DOHH2 (cell line): Measurements from ENCODE around the gene ATP1A3.

Source experiments
- H3F3A ChIP-seq: fragments of 200-600 bp; sonication (generic), shearing (Covaris generic); 2 replicates; pipeline ENCODE4 v1.6.0; 2016; ENCODE audit warnings: antibody characterized with exemption, mild to moderate bottlenecking; ENCODE audit not compliant: control insufficient read depth, insufficient read depth
- H3K27ac ChIP-seq: fragments of 200-600 bp; sonication (generic); 2 replicates; pipeline ENCODE4 v1.5.1; 2014; ENCODE audit warnings: low read depth, mild to moderate bottlenecking, low read length, moderate library complexity
- H3K27me3 ChIP-seq: fragments of 200-600 bp; sonication (generic); 2 replicates; pipeline ENCODE4 v1.6.1; 2014; ENCODE audit warnings: mild to moderate bottlenecking, low read length, mixed read lengths; ENCODE audit not compliant: control insufficient read depth
- H3K36me3 ChIP-seq: fragments of 200-600 bp; sonication (generic); 2 replicates; pipeline ENCODE4 v1.6.1; 2014; ENCODE audit warnings: mild to moderate bottlenecking, low read length, moderate library complexity, mixed read lengths; ENCODE audit not compliant: control insufficient read depth
- H3K4me1 ChIP-seq: fragments of 200-600 bp; sonication (generic); 2 replicates; pipeline ENCODE4 v1.6.1; 2014; ENCODE audit warnings: mild to moderate bottlenecking, low read length, mixed read lengths; ENCODE audit not compliant: control insufficient read depth
- H3K4me2 ChIP-seq: fragments of 200-600 bp; sonication (generic); 2 replicates; pipeline ENCODE4 v1.6.0; 2014; ENCODE audit warnings: mild to moderate bottlenecking, low read length, moderate library complexity
- H3K4me3 ChIP-seq: fragments of 200-600 bp; sonication (generic); 2 replicates; pipeline ENCODE4 v1.5.1; 2014; ENCODE audit warnings: mild to moderate bottlenecking, low read length, mixed read lengths
- H3K79me2 ChIP-seq: fragments of 200-600 bp; sonication (generic); 2 replicates; pipeline ENCODE4 v1.6.1; 2014; ENCODE audit warnings: mild to moderate bottlenecking, low read length, mixed read lengths; ENCODE audit not compliant: control insufficient read depth
- H3K9me2 ChIP-seq: fragments of 200-600 bp; sonication (generic); replicated peaks from 2 replicates; pipeline ENCODE4 v1.6.1; 2014; ENCODE audit warnings: mild to moderate bottlenecking, low read length, mixed read lengths; ENCODE audit not compliant: control insufficient read depth
- H3K9me3 ChIP-seq: fragments of 200-600 bp; sonication (generic); 2 replicates; pipeline ENCODE4 v1.6.1; 2014; ENCODE audit warnings: antibody characterized with exemption, low read length, mixed read lengths; ENCODE audit not compliant: control insufficient read depth, insufficient read depth
- H4K20me1 ChIP-seq: fragments of 200-600 bp; sonication (generic); 2 replicates; pipeline ENCODE4 v1.6.0; 2014; ENCODE audit warnings: low read depth, mild to moderate bottlenecking, antibody characterized with exemption, low read length, moderate library complexity; ENCODE audit not compliant: control insufficient read depth, insufficient read depth
- CTCF ChIP-seq: fragments of 200-600 bp; sonication (generic); IDR thresholded peaks from one replicate; pipeline ENCODE4 v1.5.1; 2014; ENCODE audit warnings: antibody characterized with exemption, mild to moderate bottlenecking, low read depth, low read length; ENCODE audit not compliant: poor library complexity, severe bottlenecking
- EZH2phosphoT487 ChIP-seq: fragments of 200-600 bp; sonication (generic); IDR thresholded peaks from 2 replicates; pipeline ENCODE4 v1.6.1; 2017; ENCODE audit warnings: borderline replicate concordance, mild to moderate bottlenecking, antibody characterized with exemption, low read length, moderate library complexity, mixed read lengths

The ATP1A3 gene

GRCh38 chr19:41925208-41926003, 68.6 kb downstream of the ATP1A3 start:
- Histone ChIP-seq H3K4me1 (peaks cover 62% of the 10 kb centered on the region), H3K4me2 (no peak overlapping the region), H3K9me3 (no peaks in the 10 kb centered on the region), H3F3A (peaks cover 8% of the 10 kb centered on the region), H3K27ac (no peak overlapping the region), H3K36me3 (peaks cover 39% of the 10 kb centered on the region), H4K20me1 (no peaks in the 10 kb centered on the region), H3K27me3 (no peaks in the 10 kb centered on the region), H3K9me2 (no peaks in the 10 kb centered on the region), H3K4me3 (no peak overlapping the region), H3K79me2 (peaks cover 32% of the 10 kb centered on the region)
- no peak for TF ChIP-seq EZH2phosphoT487
- no peak for TF ChIP-seq CTCF

GRCh38 chr19:41924151-41925145, 69.6 kb downstream of the ATP1A3 start:
- peaks cover 52% of the 10 kb centered on the region for H3K4me1 ChIP-seq
- peaks cover 26% of the 10 kb centered on the region for H3K79me2 ChIP-seq
- H3K4me2 ChIP-seq = no peak overlapping the region
- H3K4me3 ChIP-seq = no peak overlapping the region
- no peak for TF ChIP-seq CTCF
- TF ChIP-seq EZH2phosphoT487 = no peak
- H3K27me3 ChIP-seq = no peaks in the 10 kb centered on the region
- no peaks in the 10 kb centered on the region for H4K20me1 ChIP-seq
- H3K27ac ChIP-seq = no peak overlapping the region
- H3K36me3 ChIP-seq = peaks cover 30% of the 10 kb centered on the region
- no peaks in the 10 kb centered on the region for H3K9me3 ChIP-seq
- H3F3A ChIP-seq = peaks cover 2% of the 10 kb centered on the region
- H3K9me2 ChIP-seq = no peaks in the 10 kb centered on the region

GRCh38 chr19:41923045-41923788, 70.8 kb downstream of the ATP1A3 start:
- no peaks in the 10 kb centered on the region for H3K9me3 ChIP-seq
- H3K4me2 ChIP-seq = peak overlapping the region; percentile 36
- no peak for TF ChIP-seq EZH2phosphoT487
- TF ChIP-seq CTCF = no peak
- H3K27me3 ChIP-seq = no peaks in the 10 kb centered on the region
- H3K36me3 ChIP-seq = peaks cover 21% of the 10 kb centered on the region
- peaks cover 2% of the 10 kb centered on the region for H3F3A ChIP-seq
- no peaks in the 10 kb centered on the region for H3K9me2 ChIP-seq
- H3K79me2 ChIP-seq = peaks cover 17% of the 10 kb centered on the region
- H3K27ac ChIP-seq = peak overlapping the region; percentile 23
- H4K20me1 ChIP-seq = no peaks in the 10 kb centered on the region
- H3K4me3 ChIP-seq = no peak overlapping the region
- H3K4me1 ChIP-seq = peaks cover 47% of the 10 kb centered on the region
